Peyer's patch (tissue), 4 donors: ENCODE measurements around the gene TAF1B. TPM values are rescaled to one million over a fixed set of nuclear protein-coding genes. Genes with fewer than 3 reads are reported as not detected.
A peak's percentile ranks its signal among the peaks of the same experiment; 100 is the strongest.

Experiments
- DNase-seq, 3 donors: peaks; one replicate each; pipeline ENCODE4 v3.0.0-alpha.2; 2017 to 2019
- H3K27ac ChIP-seq, 4 donors: fragments of 200-600 bp; sonication (generic); one replicate each; pipeline ENCODE4 v1.5.1; 2016 to 2019
- H3K27me3 ChIP-seq, 2 donors: fragments of 200-600 bp; sonication (generic); one replicate each; pipeline ENCODE4 v1.5.1; 2019
- H3K36me3 ChIP-seq, 3 donors: fragments of 200-600 bp; sonication (generic); one replicate each; pipeline ENCODE4 v1.5.1; 2016 to 2019
- H3K4me1 ChIP-seq, 4 donors: fragments of 200-600 bp; sonication (generic); one replicate each; pipeline ENCODE4 v1.5.1; 2016 to 2019
- H3K4me3 ChIP-seq, 4 donors: fragments of 200-600 bp; sonication (generic); 1 replicate in 3 of 4; 2 replicates in 1 of 4; pipeline ENCODE4 v1.5.1; 2016 to 2019; ENCODE audit warnings: mild to moderate bottlenecking in 1 of 4
- H3K9me3 ChIP-seq, 4 donors: fragments of 200-600 bp; sonication (generic); one replicate each; pipeline ENCODE4 v1.5.1; 2016 to 2019; ENCODE audit warnings: mild to moderate bottlenecking in 1 of 4
- CTCF ChIP-seq, 6 experiments: fragments of 450-650 bp in 4 of 6; fragments of 200-600 bp in 2 of 6; sonication (generic) in 1 of 6; IDR thresholded peaks; one replicate each; pipeline ENCODE4 v1.5.1; 2017 to 2019; ENCODE audit warnings: antibody characterized with exemption in 6 of 6, mild to moderate bottlenecking in 3 of 6, moderate library complexity in 1 of 6
- POLR2A ChIP-seq, 2 donors: fragments of 450-650 bp; IDR thresholded peaks; one replicate each; pipeline ENCODE4 v1.5.1; 2017; ENCODE audit warnings: antibody characterized with exemption in 2 of 2, mild to moderate bottlenecking in 2 of 2, moderate library complexity in 2 of 2
- total RNA-seq, 4 donors: library from RNA; depleted of rRNA; stranded (reverse); fragments of >200 nt; gene quantifications; one replicate each; pipeline ENCODE4 v1.1.0, GENCODE V29; 2016

Gene TAF1B
- total RNA-seq, 4 donors from 2014 or later: 8.6 to 33.0 (median 12.5) TPM

GRCh38 chr2:9809448-9810088, 33.7 kb upstream of the TAF1B start:
- Histone ChIP-seq H3K9me3 (no peaks in the 10 kb centered on the region), H3K27me3 (no peaks in the 10 kb centered on the region), H3K36me3 (no peaks in the 10 kb centered on the region), H3K4me1 (peaks cover 0 to 15% (median 3%) of the 10 kb centered on the region in 4 donors), H3K4me3 (no peak overlapping the region), H3K27ac (no peak overlapping the region)
- TF ChIP-seq CTCF (IDR thresholded peaks at IDR 0.05) (no peak), POLR2A (IDR thresholded peaks at IDR 0.05) (no peak)
- DNase-seq: peak in 2 of 3 donors; percentile 61 to 76

DNA sequence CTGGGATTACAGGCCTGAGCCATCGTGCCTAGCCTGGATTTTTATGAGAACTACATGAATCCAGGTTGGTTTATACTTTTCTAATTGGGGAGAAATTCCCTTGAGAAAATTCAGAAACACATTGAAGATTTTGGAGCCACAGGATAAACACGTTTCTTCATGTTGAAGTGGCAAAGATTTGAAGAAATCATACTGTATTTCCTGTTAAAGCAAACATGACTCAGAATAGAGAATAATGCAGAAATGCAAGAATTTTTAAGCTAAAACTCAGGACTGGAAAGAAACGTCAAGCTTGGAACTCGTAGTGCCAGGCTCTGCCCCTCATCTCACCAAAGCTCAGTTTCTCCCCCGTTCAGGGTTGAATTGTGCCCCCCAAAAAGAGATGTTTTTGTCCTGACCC, 32.1 kb upstream of the TAF1B start:
- Histone ChIP-seq H3K4me3 (no peak overlapping the region), H3K9me3 (no peaks in the 10 kb centered on the region), H3K4me1 (peaks cover 0 to 15% (median 3%) of the 10 kb centered on the region in 4 donors), H3K36me3 (no peaks in the 10 kb centered on the region), H3K27ac (no peak overlapping the region), H3K27me3 (no peaks in the 10 kb centered on the region)
- TF ChIP-seq POLR2A (IDR thresholded peaks at IDR 0.05): no peak
- TF ChIP-seq CTCF (IDR thresholded peaks at IDR 0.05): no peak
- DNase-seq: no peak

- Histone ChIP-seq H3K36me3 (no peaks in the 10 kb centered on the region), H3K4me1 (peaks cover 0 to 15% (median 3%) of the 10 kb centered on the region in 4 donors), H3K27ac (no peak overlapping the region), H3K27me3 (no peaks in the 10 kb centered on the region), H3K4me3 (no peak overlapping the region), H3K9me3 (no peaks in the 10 kb centered on the region)
- DNase-seq: no peak
- TF ChIP-seq POLR2A (IDR thresholded peaks at IDR 0.05) (no peak), CTCF (IDR thresholded peaks at IDR 0.05) (no peak)
Measured at GRCh38 chr2:9811679-9812511, 31.4 kb upstream of the TAF1B start.

DNA sequence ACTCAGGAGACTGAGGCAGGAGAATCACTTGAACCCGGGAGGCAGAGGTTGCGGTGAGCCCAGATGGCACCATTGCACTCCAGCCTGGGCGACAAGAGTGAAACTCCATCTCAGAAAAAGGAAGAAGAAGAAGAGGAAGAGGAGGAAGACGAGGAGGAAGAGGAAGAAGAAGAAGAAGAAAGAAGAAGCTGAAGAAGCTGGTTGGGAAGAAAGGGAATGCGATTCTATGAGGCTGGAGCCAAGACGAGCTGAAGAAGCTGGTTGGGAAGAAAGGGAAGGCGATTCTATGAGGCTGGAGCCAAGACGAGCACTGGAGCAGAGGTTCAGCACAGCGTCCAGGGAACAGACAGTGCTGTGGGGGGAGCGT, 30.3 kb upstream of the TAF1B start:
- TF ChIP-seq POLR2A (IDR thresholded peaks at IDR 0.05) (no peak), CTCF (IDR thresholded peaks at IDR 0.05) (no peak)
- Histone ChIP-seq H3K27ac (no peak overlapping the region), H3K4me3 (no peak overlapping the region), H3K36me3 (no peaks in the 10 kb centered on the region), H3K27me3 (no peaks in the 10 kb centered on the region), H3K4me1 (peaks cover 0 to 15% (median 3%) of the 10 kb centered on the region in 4 donors), H3K9me3 (no peaks in the 10 kb centered on the region)
- DNase-seq: no peak

DNA sequence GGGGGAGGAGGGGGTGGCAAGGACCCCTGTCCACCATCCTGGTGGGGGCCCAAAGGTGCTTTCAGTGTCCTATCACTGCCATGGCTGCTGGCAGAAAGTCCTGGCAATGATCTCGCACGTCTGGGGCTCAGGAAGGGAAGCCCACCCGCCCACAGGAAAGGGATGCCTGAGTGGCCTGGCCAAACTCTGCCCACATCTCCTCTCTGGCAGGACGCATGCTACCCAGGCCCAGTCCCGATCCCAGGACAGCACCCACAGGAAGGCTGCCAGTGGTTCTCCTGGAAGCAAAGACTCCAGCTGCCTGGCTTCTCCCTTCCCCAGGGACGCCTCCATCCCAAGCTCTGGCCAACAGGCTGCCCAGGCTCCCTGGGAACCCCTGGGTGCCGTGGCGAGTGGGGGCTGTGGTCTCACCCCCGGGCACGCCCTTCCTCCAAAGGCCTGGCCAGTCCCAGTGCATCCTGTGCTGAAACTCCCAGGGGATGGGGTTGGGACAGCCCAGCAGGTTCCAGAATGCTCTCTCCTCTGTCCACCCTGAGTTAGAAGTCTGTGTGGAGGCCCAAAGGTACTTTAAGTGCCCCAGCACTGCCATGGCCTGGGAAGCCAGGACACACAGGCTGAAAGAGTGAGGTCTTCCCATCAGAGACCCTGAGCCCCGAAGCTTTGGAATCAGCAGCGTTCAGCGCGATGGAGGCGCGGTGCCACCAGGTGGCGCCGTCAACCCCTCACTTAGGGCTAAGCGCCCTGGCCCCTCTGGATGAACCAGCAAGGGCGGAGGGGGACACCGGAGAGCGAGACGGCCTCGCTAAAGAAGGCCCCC, 29.8 kb upstream of the TAF1B start:
- Histone ChIP-seq H3K4me3 (no peak overlapping the region), H3K27ac (no peak overlapping the region), H3K27me3 (no peaks in the 10 kb centered on the region), H3K36me3 (no peaks in the 10 kb centered on the region), H3K9me3 (no peaks in the 10 kb centered on the region), H3K4me1 (peaks cover 0 to 15% (median 3%) of the 10 kb centered on the region in 4 donors)
- TF ChIP-seq CTCF (IDR thresholded peaks at IDR 0.05) (peak; percentile 11 to 94 (median 84)), POLR2A (IDR thresholded peaks at IDR 0.05) (no peak)
- DNase-seq: peak; percentile 50 to 86 (median 79)
